ENCODE measurements around the gene NRP2.

Gene NRP2

DNA sequence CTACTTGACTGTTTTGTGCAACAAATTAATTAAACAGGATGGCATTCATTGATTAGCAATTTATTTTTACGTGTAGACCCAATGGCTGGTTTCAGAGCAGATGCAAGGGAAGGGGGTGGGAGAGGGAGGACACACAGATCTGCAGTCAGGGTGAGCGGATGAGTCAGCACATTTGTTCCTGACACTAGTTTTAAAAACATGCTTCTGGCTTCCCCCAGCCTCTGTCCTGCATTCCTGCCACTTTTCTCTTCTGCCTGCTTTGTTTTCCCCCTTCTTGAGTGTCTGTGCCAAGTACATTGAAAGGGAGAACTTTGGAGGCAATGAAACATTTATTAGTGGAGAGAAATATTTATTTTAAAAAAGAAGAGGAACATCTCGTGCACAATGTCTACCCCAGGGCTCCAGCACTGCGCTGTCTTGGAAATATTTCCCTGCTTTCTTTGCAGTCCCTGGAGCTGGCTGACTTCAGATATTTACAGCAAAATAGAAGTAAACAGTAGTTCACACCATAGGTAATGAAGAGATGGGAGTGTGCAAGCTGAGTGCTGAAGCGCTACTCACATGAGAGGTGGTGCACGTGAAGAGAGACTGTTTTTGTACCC is 52.2 kb downstream of the NRP2 start:
- peak in 1 of 2 donors; percentile 50 for DNase-seq

DNA sequence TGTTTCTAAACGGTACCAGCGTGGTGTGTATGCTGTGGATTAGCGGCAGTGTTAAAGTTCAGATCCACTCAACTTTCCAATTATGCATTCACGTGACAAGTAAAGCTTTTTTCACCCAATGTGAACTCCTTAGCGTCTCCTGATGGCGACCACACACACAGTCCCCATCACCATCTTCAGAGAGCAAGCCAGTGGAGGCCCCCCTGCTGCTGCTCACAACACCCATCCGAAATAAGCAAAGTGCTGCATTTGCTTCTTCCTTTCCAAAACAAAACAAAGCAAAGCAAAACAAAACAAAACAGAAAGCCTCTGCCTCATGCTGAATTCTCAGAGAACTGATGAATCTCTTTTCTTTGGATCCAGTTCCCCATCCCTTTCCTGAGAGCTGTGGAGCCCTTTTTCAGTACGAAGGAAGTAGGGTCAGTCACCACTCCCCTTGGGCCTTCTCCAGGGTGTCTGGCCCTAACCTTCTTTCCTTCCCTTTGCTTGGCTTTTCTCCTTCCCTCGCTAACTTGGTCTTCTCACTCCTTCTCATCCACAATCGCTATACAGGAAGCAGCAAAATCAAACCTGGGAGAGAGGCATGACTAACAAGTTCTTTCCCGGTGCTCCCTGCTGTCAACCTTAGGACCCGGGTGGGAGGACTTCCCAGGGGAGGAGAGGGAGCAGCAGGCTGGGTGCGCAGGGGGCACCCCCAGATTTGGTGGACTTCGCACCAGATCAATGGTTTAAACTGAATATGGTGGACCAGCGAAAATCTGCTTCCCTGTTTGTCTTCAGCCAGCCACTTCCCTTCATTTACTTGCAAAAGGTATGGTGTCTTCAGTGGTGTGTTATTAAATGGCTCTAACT is 56.0 kb downstream of the NRP2 start:
- DNase-seq: no peak

DNA sequence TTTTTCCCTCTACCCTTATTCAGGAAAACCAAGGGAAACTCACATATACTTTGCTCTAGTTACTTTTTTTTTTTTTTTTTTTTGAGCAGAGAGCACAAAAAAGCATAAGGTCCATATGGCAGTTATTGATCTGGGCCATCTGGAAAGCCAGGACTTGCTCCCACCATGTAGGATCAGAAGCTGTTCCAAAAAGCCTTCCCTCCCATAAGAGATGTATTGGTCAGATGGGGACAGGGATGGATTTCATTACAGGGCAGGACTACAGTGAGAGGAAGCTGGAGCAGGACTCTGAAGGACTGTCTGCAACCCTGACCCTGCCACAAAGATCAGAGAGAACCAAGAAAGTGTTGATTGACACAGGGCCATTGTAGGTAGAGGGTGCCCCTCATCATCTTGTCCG is 57.3 kb downstream of the NRP2 start:
- no peak for DNase-seq

DNA sequence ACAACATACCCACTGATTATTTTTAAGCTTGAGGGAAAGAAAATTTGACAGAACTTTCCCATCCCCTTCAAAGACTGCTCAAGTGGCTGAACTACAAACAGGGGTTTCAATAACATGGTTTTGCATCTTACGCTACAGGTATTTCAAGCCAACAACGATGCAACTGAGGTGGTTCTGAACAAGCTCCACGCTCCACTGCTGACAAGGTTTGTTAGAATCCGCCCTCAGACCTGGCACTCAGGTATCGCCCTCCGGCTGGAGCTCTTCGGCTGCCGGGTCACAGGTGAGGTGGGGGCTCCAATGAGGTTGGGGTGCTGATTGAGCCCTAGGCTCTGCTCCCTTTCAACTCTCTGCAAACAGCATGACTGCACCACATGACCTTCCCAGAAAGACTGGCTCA is 58.1 kb downstream of the NRP2 start:
- DNase-seq: no peak

DNA sequence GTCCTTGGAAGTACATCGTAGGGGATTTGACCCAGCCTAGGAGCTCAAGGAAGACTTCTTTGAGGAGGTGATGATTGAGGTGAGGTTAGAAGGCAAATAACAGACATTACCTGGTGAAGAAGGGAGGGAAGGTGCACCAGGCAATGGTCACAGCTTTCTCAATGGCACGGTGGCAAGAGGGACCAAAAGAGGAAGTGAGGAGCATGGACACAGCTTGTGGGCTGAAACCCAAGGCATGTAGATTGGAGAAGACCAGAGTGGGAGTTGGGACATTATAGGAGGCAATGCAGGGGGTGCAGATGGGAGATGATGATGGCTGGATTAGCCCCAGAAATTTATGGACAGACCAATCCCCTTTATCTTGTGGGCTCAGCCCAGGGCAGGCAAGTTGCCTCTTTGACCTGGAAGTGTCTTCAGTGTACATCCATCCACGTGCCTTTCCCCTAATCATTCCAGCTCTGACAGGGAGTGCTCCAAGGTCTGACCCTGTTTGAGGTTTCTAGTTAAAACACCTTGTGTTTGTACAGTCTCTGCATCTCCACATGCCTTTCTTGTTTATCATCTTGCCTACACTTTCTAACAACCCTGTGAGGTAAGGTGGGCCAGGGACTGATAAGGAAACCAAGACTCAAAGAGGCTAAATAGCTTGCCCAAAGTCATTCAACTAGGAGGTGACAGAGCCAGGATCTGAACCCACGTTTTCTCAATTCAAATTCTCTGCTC is 59.1 kb downstream of the NRP2 start:
- no peak for DNase-seq

DNA sequence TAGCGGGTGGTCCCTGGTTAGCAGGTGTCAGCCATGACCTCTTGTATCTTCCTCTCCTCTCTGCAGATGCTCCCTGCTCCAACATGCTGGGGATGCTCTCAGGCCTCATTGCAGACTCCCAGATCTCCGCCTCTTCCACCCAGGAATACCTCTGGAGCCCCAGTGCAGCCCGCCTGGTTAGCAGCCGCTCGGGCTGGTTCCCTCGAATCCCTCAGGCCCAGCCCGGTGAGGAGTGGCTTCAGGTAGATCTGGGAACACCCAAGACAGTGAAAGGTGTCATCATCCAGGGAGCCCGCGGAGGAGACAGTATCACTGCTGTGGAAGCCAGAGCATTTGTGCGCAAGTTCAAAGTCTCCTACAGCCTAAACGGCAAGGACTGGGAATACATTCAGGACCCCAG is 60.8 kb downstream of the NRP2 start:
- DNase-seq: no peak

DNA sequence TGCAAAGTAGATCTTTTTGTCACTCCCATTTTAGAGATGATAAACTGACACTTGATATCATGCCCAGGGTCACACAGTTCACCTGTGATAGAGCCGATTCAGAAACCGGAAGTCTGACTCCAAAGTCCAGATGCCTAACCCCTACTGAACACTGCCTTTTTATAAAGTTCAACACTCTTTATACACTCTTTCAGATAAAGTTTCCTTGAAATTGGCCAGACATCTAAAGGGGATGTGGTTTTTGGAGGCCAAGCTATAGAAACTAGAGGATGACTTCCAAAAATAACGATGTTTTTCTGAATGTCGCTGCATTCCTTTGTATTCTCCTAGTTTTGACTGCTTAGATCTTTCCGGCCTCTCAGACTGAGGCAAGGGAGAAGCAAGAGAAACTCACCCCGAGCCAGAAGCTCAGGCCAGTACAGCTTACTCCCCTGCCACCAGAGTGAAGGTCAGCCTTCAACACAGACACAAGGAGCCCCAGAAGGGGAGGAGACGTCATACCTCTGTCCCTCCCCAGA is 61.8 kb downstream of the NRP2 start:
- DNase-seq: no peak

DNA sequence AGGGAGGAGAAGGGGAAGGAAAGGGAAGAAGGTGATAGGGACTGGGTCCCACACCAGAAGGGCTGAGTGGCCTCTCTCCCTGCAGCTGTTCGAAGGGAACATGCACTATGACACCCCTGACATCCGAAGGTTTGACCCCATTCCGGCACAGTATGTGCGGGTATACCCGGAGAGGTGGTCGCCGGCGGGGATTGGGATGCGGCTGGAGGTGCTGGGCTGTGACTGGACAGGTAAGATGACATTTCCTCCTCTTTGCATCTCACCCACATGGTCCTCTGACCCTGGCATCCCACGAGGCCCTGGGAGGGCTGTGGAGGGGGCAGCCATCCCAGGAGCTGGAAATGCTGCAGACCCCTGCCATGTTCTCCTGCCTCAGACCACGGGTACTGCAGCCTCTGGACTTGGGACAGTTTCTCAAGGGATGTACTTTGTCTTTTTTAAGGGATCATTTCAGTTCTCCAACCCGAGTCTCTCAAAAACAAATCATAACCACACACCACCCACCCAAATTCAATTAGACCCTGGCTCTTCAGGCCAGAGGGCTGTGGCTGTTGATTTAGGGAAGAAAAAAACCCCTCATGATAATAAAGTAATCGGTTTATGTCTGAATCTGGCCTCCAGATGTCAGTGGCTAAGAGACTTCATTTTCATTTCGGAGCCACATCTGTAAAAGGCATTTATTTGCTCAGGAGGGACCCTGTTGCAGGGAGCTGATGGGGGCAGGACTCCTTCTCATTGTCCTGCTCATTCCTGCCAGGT is 63.5 kb downstream of the NRP2 start:
- DNase-seq: no peak

DNA sequence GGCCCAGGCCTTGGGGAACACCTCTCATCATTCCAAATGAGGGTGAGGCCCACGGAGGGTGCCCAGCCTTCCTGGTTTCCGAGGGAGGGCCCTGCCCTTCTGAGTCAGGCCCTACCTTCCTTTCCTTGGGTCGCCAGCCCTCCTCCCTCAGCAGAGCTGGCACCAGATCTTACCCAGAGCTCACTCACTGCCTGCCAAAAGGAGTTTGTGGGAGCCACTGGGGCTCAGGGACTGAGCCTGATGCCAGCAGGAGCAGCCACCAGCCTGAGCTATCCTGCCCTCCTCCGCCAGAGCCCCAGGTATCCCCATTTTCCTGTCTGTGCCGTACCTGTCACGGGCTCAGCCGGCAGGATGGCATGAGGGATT is 64.1 kb downstream of the NRP2 start:
- DNase-seq: no peak

DNA sequence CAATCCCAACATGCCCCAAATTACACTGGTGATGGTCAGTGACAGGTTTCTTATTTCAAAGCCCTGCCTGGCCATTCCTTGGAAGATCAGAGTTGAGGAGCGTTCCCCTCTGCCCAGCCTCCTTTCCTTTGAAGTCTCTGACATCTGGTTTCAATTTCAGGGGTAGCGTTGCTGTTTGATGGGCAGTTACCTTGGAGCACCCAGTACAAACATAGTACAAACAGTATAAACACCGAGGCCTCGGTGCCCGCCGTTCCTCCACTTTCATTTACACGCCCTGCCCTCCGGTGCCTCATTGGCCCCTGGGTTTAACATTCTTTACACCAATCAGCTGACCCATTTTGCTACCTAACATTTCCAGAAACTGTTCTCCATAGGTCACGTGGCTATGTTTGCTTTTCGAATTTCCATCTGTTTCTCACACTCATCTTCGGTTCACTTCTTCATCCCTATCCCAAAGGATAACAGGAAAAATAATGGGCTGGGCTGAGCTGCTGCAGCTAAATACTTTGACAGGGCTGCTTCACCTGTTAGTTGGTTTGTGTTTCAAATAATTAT is 65.6 kb downstream of the NRP2 start:
- no peak for DNase-seq

DNA sequence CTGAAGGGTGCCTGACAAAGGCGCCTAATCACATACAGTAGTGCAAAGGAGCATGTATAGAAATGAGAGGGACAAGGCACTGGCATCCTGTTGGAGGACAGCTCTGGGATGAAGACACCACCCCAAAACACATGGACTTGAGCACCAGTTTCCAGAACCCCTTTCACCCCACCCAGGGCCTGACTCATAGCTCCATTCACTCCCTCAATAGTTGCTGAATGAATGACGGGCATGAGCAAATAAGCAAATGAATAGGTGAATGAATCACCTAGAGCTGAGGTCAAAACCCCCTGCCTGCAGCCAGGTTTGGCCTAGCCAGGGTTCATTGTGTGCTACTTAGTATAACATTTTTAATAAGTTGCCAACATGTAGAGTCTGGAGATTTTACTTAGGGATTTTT is 66.3 kb downstream of the NRP2 start:
- DNase-seq: no peak

DNA sequence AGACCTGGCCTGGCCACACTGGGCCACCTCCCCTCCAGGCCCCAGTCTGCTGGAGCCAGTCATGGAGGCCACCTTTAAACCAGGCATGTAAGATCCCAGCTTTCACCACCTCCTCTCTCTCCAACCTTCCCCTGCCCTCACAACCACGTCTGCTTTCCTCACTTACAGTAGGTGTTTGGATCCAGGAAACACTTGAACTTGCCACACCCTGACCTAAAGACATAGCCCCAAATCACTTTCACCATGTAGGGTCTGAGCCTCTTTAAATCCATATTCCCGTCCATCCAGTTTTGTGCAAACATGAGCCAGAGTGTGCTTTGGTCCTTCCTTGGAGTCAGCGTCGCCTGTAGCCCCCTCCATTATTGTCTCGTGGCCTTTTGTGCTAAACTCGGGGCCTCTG is 66.8 kb downstream of the NRP2 start:
- DNase-seq: no peak

DNA sequence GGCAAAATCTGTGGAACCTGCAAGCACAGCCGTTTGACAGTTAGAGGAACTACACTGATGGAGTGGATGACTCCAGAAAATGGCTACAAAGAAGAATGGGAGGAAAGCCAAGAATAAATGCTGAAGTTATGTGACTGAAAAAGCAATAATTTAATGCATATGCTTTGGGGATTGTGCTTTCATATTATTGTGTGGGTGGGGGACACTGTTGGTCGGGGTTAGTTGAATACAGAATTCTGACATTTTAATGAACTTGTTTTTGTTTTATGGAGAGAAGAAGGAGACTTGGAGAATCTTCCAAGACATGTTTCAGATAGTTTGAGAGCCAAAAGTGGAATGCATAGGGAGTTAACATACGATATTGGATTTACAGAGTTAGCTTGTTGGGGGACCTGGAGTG is 68.5 kb downstream of the NRP2 start:
- DNase-seq: no peak

DNA sequence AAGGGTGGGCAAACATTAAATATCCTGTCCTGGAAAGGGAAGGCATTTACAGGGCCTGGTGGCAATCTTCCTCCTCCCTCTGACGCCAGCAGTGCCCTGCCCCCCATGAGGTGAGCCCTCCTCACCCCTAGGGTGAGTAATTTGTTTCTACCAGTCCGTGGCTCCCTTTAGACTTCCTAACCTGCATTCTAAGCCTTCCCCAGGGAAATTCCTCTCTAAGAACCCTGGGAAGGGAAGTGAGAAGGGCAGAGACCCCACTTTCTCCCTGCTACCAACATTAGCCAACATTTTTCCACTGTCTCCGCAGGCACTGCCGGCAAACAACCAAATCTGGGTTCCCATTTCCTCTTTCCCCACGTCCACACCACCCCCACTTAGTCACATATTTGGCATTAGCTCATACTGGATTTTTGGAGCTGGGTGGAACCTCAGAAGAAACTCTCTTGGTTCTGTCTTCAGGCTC is 69.3 kb downstream of the NRP2 start:
- DNase-seq: no peak

DNA sequence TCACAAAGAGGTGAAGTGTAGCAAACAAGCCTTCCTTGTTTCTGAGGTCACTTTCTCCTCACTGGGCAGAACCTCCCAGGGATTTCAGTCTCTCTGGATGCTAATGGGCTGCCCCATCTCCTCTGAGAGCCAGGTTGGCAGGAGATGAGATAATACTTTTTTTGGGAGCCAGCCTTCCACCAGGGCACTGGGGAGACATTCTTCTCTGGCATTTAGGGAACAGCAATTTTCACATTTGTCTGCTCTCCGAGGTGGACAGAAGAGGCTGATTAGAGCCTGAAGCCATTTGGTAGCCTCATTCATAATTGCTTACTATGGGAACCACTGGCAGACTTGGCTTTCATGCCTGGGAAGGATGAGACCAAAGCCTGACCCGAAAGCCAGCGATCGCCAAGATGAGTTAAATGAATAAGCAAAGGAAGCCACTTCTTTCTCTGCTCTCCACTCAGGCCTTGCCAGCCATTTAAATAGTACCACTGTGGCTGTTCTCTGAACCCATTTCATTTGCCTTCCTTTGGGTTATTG is 70.1 kb downstream of the NRP2 start:
- no peak for DNase-seq

DNA sequence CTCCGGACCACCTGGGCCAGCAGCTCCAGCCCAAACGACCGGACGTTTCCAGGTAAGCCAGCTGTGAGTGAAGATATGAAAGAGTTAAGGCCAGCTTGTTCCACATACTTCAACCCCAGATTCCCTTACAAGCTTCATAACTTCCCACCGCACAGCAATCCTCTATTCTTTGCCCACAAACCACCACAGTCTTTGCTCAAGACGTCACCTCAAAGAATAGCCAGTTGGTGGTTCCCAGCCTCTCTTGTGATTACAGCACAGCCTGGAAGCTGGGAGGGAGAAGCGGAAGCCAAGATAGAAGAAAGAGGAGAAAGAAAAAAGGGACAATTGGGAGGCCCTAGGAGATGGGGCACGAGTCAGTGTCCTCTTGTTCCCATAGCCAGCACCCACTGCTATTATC is 70.6 kb downstream of the NRP2 start:
- no peak for DNase-seq

DNA sequence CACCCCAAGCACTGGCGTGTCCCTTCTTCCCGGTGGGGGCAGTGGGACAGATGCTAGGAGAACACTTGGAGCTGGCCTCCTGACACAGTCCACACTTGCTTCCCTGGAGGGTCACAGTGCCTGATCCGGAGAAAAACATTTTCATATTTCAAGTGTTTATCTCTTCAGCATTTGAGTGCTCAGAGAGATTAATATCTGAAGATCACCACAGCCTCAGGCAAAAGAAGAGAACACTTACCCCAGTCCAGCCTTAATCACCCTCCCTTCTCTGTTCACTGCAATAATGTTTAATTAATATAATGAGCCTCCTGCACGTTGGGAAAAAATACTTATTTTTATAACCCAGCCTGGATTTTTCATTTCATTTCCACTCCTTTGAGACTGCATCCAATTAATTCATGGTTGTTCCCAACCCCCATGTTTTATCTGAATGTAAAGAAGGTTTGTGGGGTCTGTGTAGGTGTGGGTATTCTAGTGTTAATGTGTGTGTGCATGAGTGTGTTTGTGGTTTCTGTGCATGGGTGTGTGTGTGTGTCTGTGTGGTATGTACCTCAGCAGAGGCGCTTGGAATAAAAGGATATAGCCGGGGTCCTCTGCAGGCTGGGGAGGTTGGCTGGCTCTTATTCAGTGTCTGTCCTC is 72.1 kb downstream of the NRP2 start:
- DNase-seq: no peak

DNA sequence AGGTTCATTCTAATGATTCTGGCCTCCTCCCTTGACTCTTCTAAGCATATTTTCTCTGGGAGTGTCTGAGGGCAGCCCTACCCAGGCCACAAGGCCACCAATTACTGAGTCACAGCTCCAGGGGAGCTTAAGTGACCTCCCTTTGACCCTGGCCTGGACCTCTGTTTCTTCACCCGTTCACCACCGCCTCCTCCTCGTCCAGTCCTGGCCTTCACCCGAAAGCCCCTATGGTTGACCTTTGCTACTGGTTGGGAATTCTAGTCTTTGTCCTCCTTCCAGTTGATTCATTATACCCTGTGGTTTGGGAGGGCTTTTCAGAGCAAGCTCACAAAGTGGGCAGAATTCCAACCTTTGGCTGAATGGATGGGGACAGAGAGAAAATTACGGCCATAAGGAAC is 72.6 kb downstream of the NRP2 start:
- DNase-seq: no peak

DNA sequence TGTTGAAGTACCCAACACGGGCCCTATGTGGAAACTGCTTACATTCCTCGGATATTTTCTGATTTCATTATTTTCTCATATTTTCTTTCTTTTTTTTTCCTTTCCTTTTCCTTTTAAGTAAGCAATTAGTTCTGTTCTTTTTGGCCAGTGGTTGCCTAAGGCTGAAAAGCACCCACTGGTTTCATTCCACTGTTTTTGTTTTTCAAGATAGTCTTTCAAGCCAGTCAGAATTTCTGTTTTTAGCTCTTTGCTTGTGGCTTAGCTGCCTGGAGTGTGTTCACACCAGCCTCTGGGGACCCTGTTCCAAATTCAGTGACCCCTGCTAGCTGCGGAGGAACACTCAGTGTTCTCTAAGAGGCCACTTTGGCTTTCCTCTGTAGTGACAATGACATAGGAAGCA is 73.6 kb downstream of the NRP2 start:
- peak in 1 of 2 donors; percentile 19 for DNase-seq

DNA sequence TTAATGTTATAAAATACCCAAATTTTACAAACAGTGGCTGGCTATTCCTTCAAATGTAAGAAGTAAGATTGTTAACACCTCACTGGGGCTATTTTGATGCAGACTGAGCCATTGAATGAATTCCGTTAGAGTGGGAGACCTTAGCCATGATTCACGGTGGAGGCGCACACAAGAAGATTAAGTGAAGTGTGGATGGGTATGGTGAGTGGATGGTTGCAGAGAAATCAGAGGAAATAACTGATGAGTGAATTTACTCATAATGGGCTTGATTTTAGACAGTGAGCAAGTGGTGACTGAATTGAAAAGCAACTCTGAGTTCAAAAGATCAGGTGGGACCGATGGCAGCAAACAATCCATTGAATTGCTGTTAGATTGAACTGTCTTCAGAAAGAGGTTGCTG is 75.0 kb downstream of the NRP2 start:
- no peak for DNase-seq

DNA sequence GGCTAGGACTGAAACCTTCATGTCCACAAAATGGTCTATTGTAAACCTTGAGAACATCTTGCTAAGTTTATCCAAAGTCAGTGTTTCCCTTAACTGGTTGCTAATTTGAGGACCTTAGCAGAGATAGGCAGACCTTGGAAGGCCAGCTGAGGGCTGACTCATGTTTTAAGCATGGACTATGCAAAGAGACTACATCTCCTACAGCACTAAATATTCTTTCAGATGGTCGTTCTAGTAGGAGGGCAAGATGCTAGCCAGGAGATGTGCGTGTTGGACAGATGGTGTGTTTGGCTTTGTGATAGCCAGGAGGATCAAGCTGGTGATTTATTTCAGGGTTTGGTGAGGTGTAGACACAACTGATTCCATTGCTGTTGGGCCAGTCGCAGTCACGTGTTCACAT is 75.8 kb downstream of the NRP2 start:
- DNase-seq: no peak

DNA sequence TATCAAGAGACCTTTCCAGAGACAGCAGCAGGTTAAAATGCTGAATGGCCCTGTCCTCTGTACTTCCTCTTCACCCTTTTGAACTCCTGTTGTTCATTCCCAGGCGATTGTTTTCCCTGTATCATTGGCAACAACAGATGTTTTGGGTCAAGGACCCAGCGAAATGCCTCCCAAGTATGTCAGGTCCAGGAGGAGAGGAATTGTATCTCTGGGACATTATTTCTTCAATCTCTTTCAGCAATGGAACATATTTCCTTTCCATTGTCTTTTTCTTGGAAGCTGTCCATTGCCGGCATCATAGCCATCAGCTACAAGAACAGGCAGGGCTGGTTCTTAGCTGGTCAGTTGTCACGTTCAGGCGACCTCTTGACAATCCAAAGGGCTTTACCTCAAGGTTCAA is 76.2 kb downstream of the NRP2 start:
- DNase-seq: no peak

Data from hippocampal formation (tissue), 2 donors.